ENCODE data around the gene SYTL1.

Gene SYTL1, protein sequence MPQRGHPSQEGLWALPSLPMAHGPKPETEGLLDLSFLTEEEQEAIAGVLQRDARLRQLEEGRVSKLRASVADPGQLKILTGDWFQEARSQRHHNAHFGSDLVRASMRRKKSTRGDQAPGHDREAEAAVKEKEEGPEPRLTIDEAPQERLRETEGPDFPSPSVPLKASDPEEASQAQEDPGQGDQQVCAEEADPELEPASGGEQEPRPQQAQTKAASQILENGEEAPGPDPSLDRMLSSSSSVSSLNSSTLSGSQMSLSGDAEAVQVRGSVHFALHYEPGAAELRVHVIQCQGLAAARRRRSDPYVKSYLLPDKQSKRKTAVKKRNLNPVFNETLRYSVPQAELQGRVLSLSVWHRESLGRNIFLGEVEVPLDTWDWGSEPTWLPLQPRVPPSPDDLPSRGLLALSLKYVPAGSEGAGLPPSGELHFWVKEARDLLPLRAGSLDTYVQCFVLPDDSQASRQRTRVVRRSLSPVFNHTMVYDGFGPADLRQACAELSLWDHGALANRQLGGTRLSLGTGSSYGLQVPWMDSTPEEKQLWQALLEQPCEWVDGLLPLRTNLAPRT

DNA sequence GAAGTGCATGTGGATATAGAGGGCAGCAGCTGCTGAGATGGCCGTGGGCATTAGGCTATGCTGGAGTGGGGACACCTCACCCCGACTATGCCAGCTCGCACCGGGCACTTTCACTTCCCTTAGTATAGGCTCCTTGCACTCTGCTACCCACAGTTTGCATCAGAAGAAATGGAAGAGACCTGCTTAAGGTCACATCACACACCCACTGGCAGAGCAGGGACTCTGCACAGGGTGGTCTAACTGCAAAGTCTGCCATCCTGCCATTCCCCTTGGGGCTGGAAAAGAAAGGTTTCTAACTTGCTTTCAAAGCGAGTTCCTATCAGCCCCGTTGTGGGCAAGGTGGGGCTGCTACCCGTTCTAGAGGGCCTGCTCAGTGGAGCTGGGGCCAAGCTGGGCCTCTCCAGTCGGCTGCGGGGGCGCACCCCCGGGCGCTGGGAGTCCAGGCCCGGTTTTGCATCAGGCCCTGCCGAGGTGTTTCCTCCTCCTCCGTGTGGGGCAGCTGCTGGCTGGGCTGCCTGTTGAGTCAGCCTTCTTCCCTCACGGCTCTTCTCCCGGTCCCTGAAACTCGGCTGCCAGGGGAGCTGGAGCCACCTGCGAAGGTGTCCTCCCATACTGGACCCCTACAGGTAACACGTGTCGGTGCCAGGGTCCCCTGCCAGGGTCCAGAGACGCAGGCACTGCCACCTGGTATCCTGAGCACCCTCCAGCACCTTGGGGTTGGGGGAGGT, at the start of gene SYTL1:
TSS of gene SYTL1 (plus strand) at position 498 of the 728 bp plus-strand sequence. CDS start 3,313 bp downstream, outside the sequence.
- peak; percentile 95 for DNase-seq

DNA sequence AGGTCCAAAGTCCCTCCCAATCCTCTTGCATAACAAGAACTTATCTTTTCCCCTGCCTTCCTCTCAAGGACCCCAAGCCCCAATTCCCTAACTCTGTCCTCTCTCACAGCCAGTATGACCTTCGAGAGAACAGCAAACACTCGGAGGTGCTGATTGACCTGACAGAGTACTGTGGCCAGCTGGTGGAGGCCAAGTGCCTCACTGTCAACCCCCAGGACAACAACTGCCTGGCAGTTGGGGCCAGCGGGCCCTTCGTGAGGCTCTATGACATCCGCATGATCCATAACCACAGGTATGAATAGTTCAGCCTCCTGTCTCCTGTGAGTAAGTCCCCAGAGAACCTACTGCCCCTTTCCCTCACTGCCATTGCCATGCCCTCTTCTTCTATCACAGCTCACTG, 49.7 kb upstream of the SYTL1 start:
- no peak for DNase-seq

- DNase-seq: no peak
Measured at GRCh38 chr1:27293915-27294314, 47.9 kb upstream of the SYTL1 start.

DNA sequence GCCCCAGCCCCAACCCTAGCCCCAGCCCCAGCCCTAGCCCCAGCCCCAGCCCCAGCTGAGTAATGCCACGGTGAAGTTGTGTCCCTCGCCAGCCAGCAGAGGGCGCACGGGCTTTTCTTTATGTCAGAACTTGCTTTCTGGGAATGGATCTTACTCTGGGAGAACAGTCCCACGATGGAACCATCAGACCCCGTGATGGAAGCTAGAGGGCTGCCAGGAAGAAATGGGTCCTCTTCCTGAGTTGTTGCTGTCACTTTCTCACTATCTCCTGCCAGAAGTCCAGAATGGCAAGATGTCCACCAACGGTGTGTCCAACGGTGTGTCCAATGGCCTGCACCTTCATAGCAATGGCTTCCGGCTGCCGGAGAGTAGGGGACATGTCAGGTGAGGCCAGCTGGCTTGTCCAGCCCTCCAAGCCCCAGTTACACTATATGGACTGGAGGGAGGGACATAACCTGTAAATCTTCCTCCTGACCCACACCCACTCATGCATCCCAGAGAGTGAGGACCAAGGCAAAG, 45.0 kb upstream of the SYTL1 start:
- DNase-seq: peak; percentile 69

GRCh38 chr1:27297903-27298302, 43.9 kb upstream of the SYTL1 start:
- no peak for DNase-seq

GRCh38 chr1:27298632-27299384, 43.0 kb upstream of the SYTL1 start:
- no peak for DNase-seq

- DNase-seq: no peak
Measured at GRCh38 chr1:27299385-27300271, 42.2 kb upstream of the SYTL1 start.

DNA sequence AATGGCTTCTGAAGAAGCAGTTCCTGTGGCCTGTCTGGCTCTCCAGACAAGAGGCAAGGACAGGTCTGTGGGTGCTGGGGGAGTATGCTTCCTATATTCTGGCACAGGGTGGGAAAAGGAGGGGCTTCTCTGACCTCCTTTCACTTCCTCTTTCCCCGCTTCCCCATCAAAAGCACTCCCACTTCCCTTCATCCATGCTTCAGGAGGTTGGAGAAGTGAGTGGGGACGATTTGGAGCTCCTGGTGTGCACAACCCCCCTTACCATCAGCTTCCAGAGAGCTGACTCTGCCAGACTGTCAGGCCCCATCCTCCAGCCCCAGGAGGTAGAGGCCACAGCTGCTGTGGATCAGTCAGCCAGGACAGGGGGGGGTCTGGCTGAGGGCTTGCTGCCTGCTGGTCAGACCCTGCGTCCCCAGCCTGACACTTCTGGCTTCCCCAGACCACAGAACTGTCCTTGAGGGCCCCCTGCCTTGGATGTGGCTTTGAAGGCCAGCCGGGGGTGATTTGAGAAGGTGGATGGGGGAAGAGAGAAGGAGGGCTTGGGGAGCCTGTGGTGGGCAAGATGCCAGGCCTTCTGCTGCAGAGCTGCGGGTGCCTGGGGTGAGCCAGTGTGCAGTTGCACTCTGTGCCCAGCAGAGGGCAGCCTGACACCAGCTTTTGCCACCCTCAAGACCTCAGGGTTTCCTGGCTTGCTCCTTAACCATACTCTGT, 41.3 kb upstream of the SYTL1 start:
- DNase-seq: peak; percentile 88

- DNase-seq: no peak
Measured at GRCh38 chr1:27301052-27301422, 40.8 kb upstream of the SYTL1 start.

DNA sequence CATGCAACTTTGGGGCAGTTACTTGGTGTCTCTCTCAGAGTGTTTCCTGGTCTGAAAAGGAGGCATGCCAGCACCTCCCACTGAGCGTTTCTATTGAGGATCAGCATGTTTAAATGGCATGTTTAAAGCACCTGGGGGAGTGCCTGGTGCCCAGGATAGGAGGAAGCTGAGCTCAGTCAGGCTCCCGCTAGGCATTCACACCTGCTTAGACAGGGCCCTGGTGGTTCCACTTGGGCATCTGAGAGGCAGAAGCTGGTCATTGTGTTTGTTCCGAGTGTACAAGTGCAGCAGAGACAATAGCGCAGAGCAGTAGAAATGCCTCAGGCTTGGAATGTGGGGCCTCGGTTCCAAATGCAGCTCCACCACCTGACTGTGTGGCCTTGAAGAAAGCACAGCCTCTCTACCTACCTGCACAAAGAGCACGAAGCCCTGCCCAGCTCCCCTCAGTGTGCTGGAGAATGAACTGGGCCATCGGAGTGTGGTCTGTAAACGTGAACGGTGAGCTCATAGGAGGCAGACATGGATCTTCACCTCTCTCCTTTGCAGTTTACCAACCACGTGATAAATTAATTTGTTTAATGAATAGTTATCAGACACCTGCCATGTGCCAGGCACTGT, 40.1 kb upstream of the SYTL1 start:
- DNase-seq: no peak

DNA sequence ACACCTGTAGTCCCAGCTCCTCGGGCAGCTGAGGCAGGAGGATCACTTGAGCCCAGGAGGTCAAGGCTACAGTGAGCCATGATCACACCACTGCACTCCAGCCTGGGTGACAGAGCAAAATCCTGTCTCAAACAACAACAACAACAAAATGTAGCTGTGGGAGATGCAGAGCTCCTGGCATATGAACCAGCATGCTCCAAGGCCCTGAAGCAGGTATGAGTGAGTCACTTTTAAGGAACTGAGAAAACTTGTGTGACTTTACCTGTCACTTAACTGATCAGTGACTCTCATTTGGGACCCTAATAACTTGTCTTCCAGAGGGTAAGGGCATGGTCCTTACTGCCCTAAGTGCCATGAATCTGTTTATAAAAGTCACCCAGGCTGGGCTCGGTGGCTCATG, 39.2 kb upstream of the SYTL1 start:
- DNase-seq: no peak

- no peak for DNase-seq
Measured at GRCh38 chr1:27303509-27303908, 38.3 kb upstream of the SYTL1 start.

GRCh38 chr1:27306071-27306470, 35.8 kb upstream of the SYTL1 start:
- DNase-seq: no peak

DNA sequence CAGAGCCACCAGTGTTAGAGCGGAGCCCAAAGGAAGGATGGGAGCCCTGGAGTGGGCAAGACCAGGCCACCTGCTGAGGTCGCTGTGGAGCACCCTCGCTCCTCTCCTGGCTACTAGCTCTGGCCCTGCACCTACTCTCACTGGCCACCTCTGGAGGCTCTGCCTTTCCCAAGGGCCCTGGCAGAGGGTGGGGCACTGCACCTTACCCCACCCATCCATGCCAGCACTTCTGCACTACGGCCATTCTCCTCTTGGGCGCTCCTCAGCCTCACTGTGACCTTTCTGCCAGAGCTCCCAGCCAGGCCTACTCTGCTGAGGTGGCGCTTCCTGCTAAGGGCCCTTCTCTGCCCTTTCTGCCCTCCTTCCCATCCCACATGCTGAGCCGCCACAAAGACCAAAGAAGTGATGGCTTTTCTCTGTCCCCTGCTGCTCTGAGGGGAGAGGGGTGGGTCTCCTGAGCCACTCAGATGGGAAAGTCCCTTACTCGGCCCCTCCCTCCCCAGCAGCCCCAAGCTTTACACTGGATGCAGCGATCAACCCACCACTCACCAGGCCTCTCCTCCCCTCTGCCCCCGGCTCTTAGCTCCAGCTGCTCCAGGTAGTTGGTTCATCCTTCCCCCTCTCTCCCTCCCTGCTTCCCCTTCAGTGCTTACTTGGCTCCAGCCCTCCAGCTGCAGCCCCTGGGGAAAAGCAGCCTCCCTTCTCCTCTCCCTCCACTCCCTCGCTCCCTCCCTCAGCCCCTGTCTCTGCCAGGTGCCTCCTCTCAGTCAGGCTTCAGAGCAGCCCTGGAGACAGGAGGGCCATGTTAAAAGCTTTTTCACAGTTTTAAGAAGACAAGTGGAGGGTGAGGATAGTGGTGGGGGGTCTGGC, 34.7 kb upstream of the SYTL1 start:
- peak; percentile 89 for DNase-seq

GRCh38 chr1:27307874-27308598, 33.8 kb upstream of the SYTL1 start:
- no peak for DNase-seq

DNA sequence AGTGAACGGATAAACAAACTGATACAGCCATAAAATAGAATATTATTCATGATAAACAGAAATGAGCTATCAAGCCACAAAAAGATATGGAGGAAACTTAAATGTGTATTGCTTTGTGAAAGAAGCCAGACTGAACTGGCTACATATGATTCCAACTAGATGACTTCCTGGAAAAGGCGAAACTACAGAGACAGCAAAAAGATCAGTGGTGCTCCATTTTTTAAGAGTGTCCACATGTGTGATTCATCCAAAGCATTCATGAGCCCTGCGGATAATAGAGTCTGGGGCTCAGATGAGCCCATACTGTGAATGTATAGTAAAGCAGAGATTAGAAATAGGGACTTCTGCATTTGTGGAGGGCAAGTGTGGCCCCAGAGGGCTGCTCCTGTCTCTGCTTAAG, 27.7 kb upstream of the SYTL1 start:
- no peak for DNase-seq

DNA sequence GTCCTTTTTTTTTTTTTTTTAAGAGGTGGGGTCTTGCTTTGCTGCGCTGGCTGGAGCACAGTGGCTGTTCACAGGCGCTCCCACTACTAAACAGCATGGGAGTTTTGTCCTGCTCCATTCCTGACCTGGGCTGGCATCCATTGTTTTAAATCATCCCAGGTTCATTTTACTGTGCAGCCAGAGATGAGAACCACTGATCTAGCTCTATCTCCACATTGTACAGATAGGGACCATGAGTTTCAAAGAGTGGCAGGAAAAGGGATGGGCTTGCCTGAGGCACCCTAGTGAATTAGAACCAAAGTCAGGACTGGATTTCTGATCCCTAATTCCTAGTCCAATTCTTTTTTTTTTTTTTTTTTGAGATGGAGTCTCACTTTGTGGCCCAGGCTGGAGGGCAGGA, 27.1 kb upstream of the SYTL1 start:
- DNase-seq: no peak

- DNase-seq: no peak
Measured at GRCh38 chr1:27316860-27317259, 25.0 kb upstream of the SYTL1 start.

DNA sequence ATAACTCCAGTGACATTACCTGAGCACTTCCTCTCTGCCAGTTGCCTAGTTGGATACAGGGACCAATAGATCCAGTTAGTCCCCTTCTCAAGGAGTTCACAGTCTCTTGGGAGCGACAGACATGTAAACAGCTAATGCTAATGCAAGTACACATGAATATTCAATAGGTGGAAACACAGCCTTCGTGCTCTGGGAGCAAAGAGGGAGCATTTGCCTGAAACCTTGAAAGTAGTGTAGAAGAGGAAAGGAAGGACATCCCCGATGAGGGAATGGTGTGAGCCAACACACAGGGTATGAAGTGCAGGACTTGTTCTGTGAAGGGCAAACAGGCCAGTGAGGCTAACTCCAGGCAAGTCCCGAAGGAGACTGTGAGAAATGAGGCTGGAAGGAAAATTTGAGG, 23.7 kb upstream of the SYTL1 start:
- no peak for DNase-seq

Data from RPMI8226 (cell line).